ENCODE data around the gene SEPSECS.
"Not testable (repeated sequence)": the region's sequence is repeated elsewhere in the genome, so short reads cannot be mapped to it uniquely, and the experiment has no call there.

SEPSECS gene

GRCh38 chr4:25107827-25108516, 52.3 kb downstream of the SEPSECS start:
- DNase-seq, result no peak

GRCh38 chr4:25106363-25107151, 53.7 kb downstream of the SEPSECS start:
- no peak for DNase-seq

- DNase-seq, result no peak
Measured at GRCh38 chr4:25104591-25104990, 55.7 kb downstream of the SEPSECS start.

- no peak for DNase-seq
Measured at GRCh38 chr4:25103418-25103817, 56.8 kb downstream of the SEPSECS start.

- DNase-seq, result no peak
Measured at GRCh38 chr4:25101836-25102235, 58.4 kb downstream of the SEPSECS start.

GRCh38 chr4:25100710-25101109, 59.5 kb downstream of the SEPSECS start:
- DNase-seq, result no peak

- no peak for DNase-seq
Measured at GRCh38 chr4:25100021-25100555, 60.2 kb downstream of the SEPSECS start.

GRCh38 chr4:25098964-25099891, 61.0 kb downstream of the SEPSECS start:
- DNase-seq, result no peak

- no peak for DNase-seq
Measured at GRCh38 chr4:25096981-25097443, 63.2 kb downstream of the SEPSECS start.

- no peak for DNase-seq
Measured at GRCh38 chr4:25096251-25096980, 63.8 kb downstream of the SEPSECS start.

GRCh38 chr4:25095837-25096236, 64.4 kb downstream of the SEPSECS start:
- DNase-seq, result no peak

- no peak for DNase-seq
Measured at GRCh38 chr4:25092139-25092538, 68.1 kb downstream of the SEPSECS start.

- DNase-seq, result no peak
Measured at GRCh38 chr4:25090516-25090915, 69.7 kb downstream of the SEPSECS start.

GRCh38 chr4:25089051-25089763, 71.0 kb downstream of the SEPSECS start:
- no peak for DNase-seq

GRCh38 chr4:25088093-25088952, 71.9 kb downstream of the SEPSECS start:
- peak; percentile 20 to 23 for DNase-seq

GRCh38 chr4:25085671-25086070, 74.6 kb downstream of the SEPSECS start:
- no peak for DNase-seq

GRCh38 chr4:25083441-25083840, 76.8 kb downstream of the SEPSECS start:
- not testable (repeated sequence) for DNase-seq

GRCh38 chr4:25081866-25082471, 78.3 kb downstream of the SEPSECS start:
- no peak for DNase-seq

GRCh38 chr4:25080571-25080970, 79.7 kb downstream of the SEPSECS start:
- DNase-seq, result no peak

- DNase-seq, result no peak
Measured at GRCh38 chr4:25078523-25078922, 81.7 kb downstream of the SEPSECS start.

Measured in activated T-cell treated with anti-CD3 and anti-CD28 coated beads, Interleukin-2, amount 50 U/mL, for 48 hours (primary cell).